GM04504 (cell line): Measurements from ENCODE around the gene GADD45A.
A peak's percentile ranks its signal among the peaks of the same experiment; 100 is the strongest.
"Not testable (repeated sequence)": the region's sequence is repeated elsewhere in the genome, so short reads cannot be mapped to it uniquely, and the experiment has no call there.

Experiments
- DNase-seq: peaks from one replicate; pipeline ENCODE4 v3.0.0-alpha.2; 2012; ENCODE audit warnings: low read depth

Gene GADD45A

GRCh38 chr1:67721650-67722291, 36.8 kb downstream of the GADD45A start:
- no peak for DNase-seq

GRCh38 chr1:67722292-67722944, 37.4 kb downstream of the GADD45A start:
- no peak for DNase-seq

- DNase-seq = no peak
These were observed 38.1 kb downstream of the GADD45A start for GRCh38 chr1:67723126-67723525.

- DNase-seq = no peak
These were observed 38.6 kb downstream of the GADD45A start for GRCh38 chr1:67723620-67724019.

- peak; percentile 86 for DNase-seq
These were observed 40.0 kb downstream of the GADD45A start for GRCh38 chr1:67724928-67725560.

- DNase-seq = no peak
These were observed 41.2 kb downstream of the GADD45A start for GRCh38 chr1:67726224-67726623.

GRCh38 chr1:67729872-67730271, 44.9 kb downstream of the GADD45A start:
- no peak for DNase-seq

- not testable (repeated sequence) for DNase-seq
These were observed 45.3 kb downstream of the GADD45A start for GRCh38 chr1:67730312-67730711.

- no peak for DNase-seq
These were observed 46.3 kb downstream of the GADD45A start for GRCh38 chr1:67731322-67731721.

- no peak for DNase-seq
These were observed 47.8 kb downstream of the GADD45A start for GRCh38 chr1:67732750-67733151.

GRCh38 chr1:67733681-67734322, 48.8 kb downstream of the GADD45A start:
- DNase-seq = no peak

GRCh38 chr1:67734323-67734690, 49.3 kb downstream of the GADD45A start:
- DNase-seq = no peak

GRCh38 chr1:67735206-67735605, 50.2 kb downstream of the GADD45A start:
- DNase-seq = no peak

GRCh38 chr1:67735806-67736627, 51.0 kb downstream of the GADD45A start:
- peak; percentile 94 for DNase-seq

- DNase-seq = no peak
These were observed 51.7 kb downstream of the GADD45A start for GRCh38 chr1:67736750-67737149.

- no peak for DNase-seq
These were observed 52.9 kb downstream of the GADD45A start for GRCh38 chr1:67737875-67738274.
